SK-N-SH treated with all-trans-retinoic acid at 6 μM for 48 hours (cell line): ENCODE measurements around the gene B4GALT2.

Experiments
- ATAC-seq: fragments of 200-7000 bp; cut with Tn5 transposase; 3 replicates; pipeline ENCODE4 v1.9.1; 2020; ENCODE audit warnings: mild to moderate bottlenecking, moderate library complexity
- ARNTL ChIP-seq: fragments of 450-650 bp; formaldehyde crosslinking; IDR thresholded peaks from 2 replicates; pipeline ENCODE4 v1.5.0; 2020; ENCODE audit warnings: low read depth, mild to moderate bottlenecking, moderate library complexity, borderline replicate concordance
- CSDC2 ChIP-seq: fragments of 250-450 bp; sonication (Bioruptor Pico); IDR thresholded peaks from 2 replicates; pipeline ENCODE4 v1.5.0; 2020; ENCODE audit warnings: mild to moderate bottlenecking, moderate library complexity
- ESRRG ChIP-seq: fragments of 250-450 bp; sonication (Bioruptor Pico); IDR thresholded peaks from 2 replicates; pipeline ENCODE4 v1.6.1; 2021; ENCODE audit warnings: mild to moderate bottlenecking
- GLIS3 ChIP-seq: fragments of 250-450 bp; sonication (Bioruptor Pico); IDR thresholded peaks from 2 replicates; pipeline ENCODE4 v1.5.0; 2020; ENCODE audit warnings: mild to moderate bottlenecking, moderate library complexity
- ISL1 ChIP-seq: fragments of 250-450 bp; sonication (Bioruptor Pico); IDR thresholded peaks from 2 replicates; pipeline ENCODE4 v2.1.2; 2022; ENCODE audit warnings: mild to moderate bottlenecking, moderate library complexity
- OSR1 ChIP-seq: fragments of 250-450 bp; sonication (Bioruptor Pico); IDR thresholded peaks from 2 replicates; pipeline ENCODE4 v1.8.0; 2022; ENCODE audit warnings: moderate library complexity, mild to moderate bottlenecking, inconsistent platforms
- PPARA ChIP-seq: fragments of 250-450 bp; sonication (Bioruptor Pico); IDR thresholded peaks from 2 replicates; pipeline ENCODE4 v1.5.0; 2020; ENCODE audit warnings: mild to moderate bottlenecking, borderline replicate concordance
- SNAI2 ChIP-seq: fragments of 250-450 bp; sonication (Bioruptor Pico); IDR thresholded peaks from 2 replicates; pipeline ENCODE4 v1.5.0; 2020; ENCODE audit warnings: mild to moderate bottlenecking, moderate library complexity
- TCF4 ChIP-seq: fragments of 250-450 bp; sonication (Bioruptor Pico); IDR thresholded peaks from 2 replicates; pipeline ENCODE4 v1.8.0; 2021; ENCODE audit warnings: mild to moderate bottlenecking, moderate library complexity, borderline replicate concordance
- TOX ChIP-seq: fragments of 250-450 bp; sonication (Bioruptor Pico); IDR thresholded peaks from 2 replicates; pipeline ENCODE4 v1.8.0; 2021; ENCODE audit warnings: mild to moderate bottlenecking, moderate library complexity, borderline replicate concordance
- ZC3H10 ChIP-seq: fragments of 250-450 bp; sonication (Bioruptor Pico); IDR thresholded peaks from 2 replicates; pipeline ENCODE4 v1.5.1; 2021; ENCODE audit warnings: mild to moderate bottlenecking, moderate library complexity
- ZFP3 ChIP-seq: fragments of 250-450 bp; sonication (Bioruptor Pico); IDR thresholded peaks from 2 replicates; pipeline ENCODE4 v1.5.0; 2020; ENCODE audit warnings: mild to moderate bottlenecking, moderate library complexity
- ZFP30 ChIP-seq: fragments of 450-650 bp; formaldehyde crosslinking; IDR thresholded peaks from 2 replicates; pipeline ENCODE4 v1.5.0; 2022; ENCODE audit warnings: mild to moderate bottlenecking, moderate library complexity
- ZNF565 ChIP-seq: fragments of 450-650 bp; formaldehyde crosslinking; conservative IDR thresholded peaks from 2 replicates; pipeline ENCODE4 v1.5.0; 2020; ENCODE audit warnings: low read depth, mild to moderate bottlenecking, moderate library complexity
- ZNF70 ChIP-seq: fragments of 450-650 bp; formaldehyde crosslinking; IDR thresholded peaks from 2 replicates; pipeline ENCODE4 v1.5.0; 2020; ENCODE audit warnings: mild to moderate bottlenecking, moderate library complexity
- ZNF8 ChIP-seq: fragments of 450-650 bp; formaldehyde crosslinking; IDR thresholded peaks from 2 replicates; pipeline ENCODE4 v1.5.0; 2020; ENCODE audit warnings: mild to moderate bottlenecking, moderate library complexity
- TF ChIP-seq, protein P1 (sequence below): fragments of 250-450 bp; sonication (Bioruptor Pico); IDR thresholded peaks from 2 replicates; pipeline ENCODE4 v1.8.0; 2020; ENCODE audit warnings: mild to moderate bottlenecking, moderate library complexity, borderline replicate concordance
- TF ChIP-seq, protein P2 (sequence below): fragments of 250-450 bp; sonication (Bioruptor Pico); IDR thresholded peaks from 2 replicates; pipeline ENCODE4 v1.5.1; 2020; ENCODE audit warnings: low read depth, mild to moderate bottlenecking, moderate library complexity
- TF ChIP-seq, protein P3 (sequence below): fragments of 250-450 bp; sonication (Bioruptor Pico); IDR thresholded peaks from 2 replicates; pipeline ENCODE4 v1.5.0; 2020; ENCODE audit warnings: mild to moderate bottlenecking, moderate library complexity

Gene B4GALT2

DNA sequence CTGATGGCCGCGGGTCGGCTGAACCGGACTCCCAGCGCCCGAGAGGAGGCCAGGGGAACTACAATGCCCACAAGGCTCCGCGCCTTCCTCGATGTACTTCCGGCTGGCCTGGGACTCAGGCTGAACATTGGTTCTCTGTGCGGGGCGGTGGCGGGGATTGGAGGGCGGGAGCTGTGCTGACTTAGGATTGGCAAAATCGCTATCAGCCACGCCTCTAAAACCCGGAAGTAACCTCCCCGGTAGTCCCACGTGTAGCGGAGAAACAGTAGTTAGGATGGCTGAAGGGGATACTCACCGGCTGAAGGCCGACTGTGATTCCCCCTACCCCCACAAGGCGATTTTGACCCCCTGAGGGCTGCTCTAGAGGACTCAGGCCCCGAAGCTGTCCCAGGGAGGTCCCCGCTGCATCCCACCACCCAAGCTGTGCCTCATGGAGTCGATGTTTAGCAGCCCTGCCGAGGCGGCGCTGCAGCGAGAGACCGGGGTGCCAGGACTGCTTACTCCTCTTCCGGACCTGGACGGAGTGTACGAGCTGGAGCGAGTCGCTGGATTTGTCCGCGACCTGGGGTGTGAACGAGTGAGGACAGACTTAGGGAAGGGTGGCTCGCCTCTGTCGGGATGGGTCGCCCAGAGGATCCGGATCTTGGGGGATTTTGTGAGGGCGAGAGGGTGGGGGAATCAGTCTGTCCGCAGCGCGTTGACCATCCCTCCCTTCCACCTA is 9.1 kb upstream of the B4GALT2 start, which contains the start of gene DPH2:
TSS of gene DPH2 (plus strand) at position 265 of the 721 bp plus-strand sequence. CDS start at position 431, 166 bp downstream.
- peak; percentile 95 for ATAC-seq
- no peak for TF ChIP-seq ZFP3
- TF ChIP-seq SNAI2 (CRISPR knock-in tag) = no peak
- TF ChIP-seq ZNF8 = no peak
- no peak for TF ChIP-seq CSDC2 (CRISPR knock-in tag)
- no peak for TF ChIP-seq ZFP30 (CRISPR knock-in tag)
- no peak for TF ChIP-seq ISL1
- no peak for TF ChIP-seq PPARA (CRISPR knock-in tag)
- TF ChIP-seq, protein P1, sequence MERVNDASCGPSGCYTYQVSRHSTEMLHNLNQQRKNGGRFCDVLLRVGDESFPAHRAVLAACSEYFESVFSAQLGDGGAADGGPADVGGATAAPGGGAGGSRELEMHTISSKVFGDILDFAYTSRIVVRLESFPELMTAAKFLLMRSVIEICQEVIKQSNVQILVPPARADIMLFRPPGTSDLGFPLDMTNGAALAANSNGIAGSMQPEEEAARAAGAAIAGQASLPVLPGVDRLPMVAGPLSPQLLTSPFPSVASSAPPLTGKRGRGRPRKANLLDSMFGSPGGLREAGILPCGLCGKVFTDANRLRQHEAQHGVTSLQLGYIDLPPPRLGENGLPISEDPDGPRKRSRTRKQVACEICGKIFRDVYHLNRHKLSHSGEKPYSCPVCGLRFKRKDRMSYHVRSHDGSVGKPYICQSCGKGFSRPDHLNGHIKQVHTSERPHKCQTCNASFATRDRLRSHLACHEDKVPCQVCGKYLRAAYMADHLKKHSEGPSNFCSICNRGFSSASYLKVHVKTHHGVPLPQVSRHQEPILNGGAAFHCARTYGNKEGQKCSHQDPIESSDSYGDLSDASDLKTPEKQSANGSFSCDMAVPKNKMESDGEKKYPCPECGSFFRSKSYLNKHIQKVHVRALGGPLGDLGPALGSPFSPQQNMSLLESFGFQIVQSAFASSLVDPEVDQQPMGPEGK (CRISPR knock-in tag) = no peak
- no peak for TF ChIP-seq ZC3H10 (CRISPR knock-in tag)
- TF ChIP-seq ZNF565 (CRISPR knock-in tag) = no peak
- TF ChIP-seq, protein P2, sequence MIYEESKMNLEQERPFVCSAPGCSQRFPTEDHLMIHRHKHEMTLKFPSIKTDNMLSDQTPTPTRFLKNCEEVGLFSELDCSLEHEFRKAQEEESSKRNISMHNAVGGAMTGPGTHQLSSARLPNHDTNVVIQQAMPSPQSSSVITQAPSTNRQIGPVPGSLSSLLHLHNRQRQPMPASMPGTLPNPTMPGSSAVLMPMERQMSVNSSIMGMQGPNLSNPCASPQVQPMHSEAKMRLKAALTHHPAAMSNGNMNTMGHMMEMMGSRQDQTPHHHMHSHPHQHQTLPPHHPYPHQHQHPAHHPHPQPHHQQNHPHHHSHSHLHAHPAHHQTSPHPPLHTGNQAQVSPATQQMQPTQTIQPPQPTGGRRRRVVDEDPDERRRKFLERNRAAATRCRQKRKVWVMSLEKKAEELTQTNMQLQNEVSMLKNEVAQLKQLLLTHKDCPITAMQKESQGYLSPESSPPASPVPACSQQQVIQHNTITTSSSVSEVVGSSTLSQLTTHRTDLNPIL (CRISPR knock-in tag) = no peak
- no peak for TF ChIP-seq TOX
- no peak for TF ChIP-seq OSR1 (CRISPR knock-in tag)
- no peak for TF ChIP-seq GLIS3 (CRISPR knock-in tag)
- TF ChIP-seq ARNTL (CRISPR knock-in tag) = no peak
- TF ChIP-seq, protein P3, sequence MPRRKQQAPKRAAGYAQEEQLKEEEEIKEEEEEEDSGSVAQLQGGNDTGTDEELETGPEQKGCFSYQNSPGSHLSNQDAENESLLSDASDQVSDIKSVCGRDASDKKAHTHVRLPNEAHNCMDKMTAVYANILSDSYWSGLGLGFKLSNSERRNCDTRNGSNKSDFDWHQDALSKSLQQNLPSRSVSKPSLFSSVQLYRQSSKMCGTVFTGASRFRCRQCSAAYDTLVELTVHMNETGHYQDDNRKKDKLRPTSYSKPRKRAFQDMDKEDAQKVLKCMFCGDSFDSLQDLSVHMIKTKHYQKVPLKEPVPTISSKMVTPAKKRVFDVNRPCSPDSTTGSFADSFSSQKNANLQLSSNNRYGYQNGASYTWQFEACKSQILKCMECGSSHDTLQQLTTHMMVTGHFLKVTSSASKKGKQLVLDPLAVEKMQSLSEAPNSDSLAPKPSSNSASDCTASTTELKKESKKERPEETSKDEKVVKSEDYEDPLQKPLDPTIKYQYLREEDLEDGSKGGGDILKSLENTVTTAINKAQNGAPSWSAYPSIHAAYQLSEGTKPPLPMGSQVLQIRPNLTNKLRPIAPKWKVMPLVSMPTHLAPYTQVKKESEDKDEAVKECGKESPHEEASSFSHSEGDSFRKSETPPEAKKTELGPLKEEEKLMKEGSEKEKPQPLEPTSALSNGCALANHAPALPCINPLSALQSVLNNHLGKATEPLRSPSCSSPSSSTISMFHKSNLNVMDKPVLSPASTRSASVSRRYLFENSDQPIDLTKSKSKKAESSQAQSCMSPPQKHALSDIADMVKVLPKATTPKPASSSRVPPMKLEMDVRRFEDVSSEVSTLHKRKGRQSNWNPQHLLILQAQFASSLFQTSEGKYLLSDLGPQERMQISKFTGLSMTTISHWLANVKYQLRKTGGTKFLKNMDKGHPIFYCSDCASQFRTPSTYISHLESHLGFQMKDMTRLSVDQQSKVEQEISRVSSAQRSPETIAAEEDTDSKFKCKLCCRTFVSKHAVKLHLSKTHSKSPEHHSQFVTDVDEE = no peak
- no peak for TF ChIP-seq ESRRG (CRISPR knock-in tag)

DNA sequence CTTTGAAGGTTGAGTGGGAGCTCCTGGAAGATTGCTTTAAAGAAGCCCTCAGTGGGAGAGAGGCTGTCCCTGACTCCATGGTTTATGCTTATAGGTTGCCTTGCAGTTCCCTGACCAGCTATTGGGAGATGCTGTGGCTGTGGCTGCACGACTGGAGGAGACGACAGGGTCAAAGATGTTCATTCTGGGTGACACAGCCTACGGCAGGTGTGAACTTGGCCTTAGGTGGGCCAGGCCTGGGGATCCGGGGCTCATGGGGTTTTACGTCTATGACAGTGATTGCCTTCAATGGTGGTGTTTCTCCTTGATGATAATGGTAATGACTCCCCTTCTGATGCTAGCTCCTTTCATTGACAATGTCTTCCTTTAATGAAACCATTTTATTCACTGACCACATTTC is 8.5 kb upstream of the B4GALT2 start:
- ATAC-seq = no peak
- TF ChIP-seq, protein P3 = no peak
- TF ChIP-seq ZNF70 (no peak), SNAI2 (CRISPR knock-in tag) (no peak), ARNTL (CRISPR knock-in tag) (no peak), ESRRG (CRISPR knock-in tag) (no peak), TCF4 (CRISPR knock-in tag) (no peak), ZFP30 (CRISPR knock-in tag) (no peak), ISL1 (no peak), ZFP3 (no peak)
- TF ChIP-seq, protein P1 (CRISPR knock-in tag) = no peak
